ENCODE results near the gene GCA. TPM values are rescaled to one million over a fixed set of nuclear protein-coding genes. Genes with fewer than 3 reads are reported as not detected.
A peak's percentile ranks its signal among the peaks of the same experiment; 100 is the strongest.

Gene GCA
- total and polyA plus RNA-seq, 2 of the 13 experiments (the other 11 are each of a cell fraction or from before 2014, with no cell fraction given) = 42.0 to 48.3 TPM

DNA sequence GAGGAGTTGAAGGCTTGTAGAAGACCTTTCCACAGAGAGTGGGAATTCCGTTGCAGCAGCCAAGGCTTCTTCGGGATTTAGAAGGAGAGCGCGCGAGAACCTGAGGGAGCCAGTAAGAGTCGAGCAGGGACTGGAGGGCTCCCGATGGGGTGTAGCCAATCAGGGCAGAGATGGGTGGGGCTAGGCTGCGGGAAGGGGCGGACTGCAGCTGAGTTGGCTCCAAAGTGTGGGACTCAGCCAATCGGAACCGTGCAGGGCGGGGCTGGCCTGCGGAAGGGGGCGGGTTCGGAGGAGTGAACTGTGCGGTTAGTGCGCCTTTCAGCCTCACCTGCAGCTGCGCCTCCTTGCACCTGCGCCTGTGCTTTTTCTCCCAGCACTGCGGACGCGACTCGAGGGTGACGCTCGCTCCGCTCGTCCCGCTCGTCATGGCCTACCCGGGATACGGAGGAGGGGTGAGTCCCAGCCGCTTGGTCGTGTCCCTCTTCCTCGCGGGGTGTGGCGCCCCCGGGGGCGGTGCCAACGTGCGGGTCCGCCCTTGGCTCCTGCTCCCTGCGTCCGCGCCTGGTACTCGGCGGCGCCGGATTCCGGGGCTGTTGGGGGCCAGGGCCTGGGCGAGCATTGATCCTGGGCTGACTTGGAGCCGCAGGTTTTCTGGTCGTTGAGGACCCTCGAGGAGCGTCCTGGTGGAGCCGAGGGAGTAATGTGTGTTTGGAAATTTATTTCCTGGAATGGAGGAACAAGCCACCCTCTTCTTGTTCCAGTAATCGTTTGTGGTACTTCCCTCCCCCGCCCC is at the start of gene GCA (continued):
- TF ChIP-seq ZFP36L1 (CRISPR knock-in tag; IDR thresholded peaks at IDR 0.05) (no peak), ZNF24 (IDR thresholded peaks at IDR 0.05) (no peak), MED1 (CRISPR knock-in tag; IDR thresholded peaks at IDR 0.05) (peak; percentile 44), MXI1 (IDR thresholded peaks at IDR 0.05; ENCODE audit: borderline replicate concordance, low read depth, low read length) (no peak; the same call in 2 of the 3 replicates), SIX1 (CRISPR knock-in tag; IDR thresholded peaks at IDR 0.05; ENCODE audit: borderline replicate concordance) (no peak; the same call in 1 of the 2 replicates), ZKSCAN8 (CRISPR knock-in tag; IDR thresholded peaks at IDR 0.05; ENCODE audit: borderline replicate concordance) (no peak), MYC (CRISPR knock-in tag; IDR thresholded peaks at IDR 0.05; ENCODE audit: borderline replicate concordance) (peak; percentile 85), ZNF720 (CRISPR knock-in tag; IDR thresholded peaks at IDR 0.05) (no peak), ZFP62 (CRISPR knock-in tag; IDR thresholded peaks at IDR 0.05) (no peak), ZNF644 (CRISPR knock-in tag; IDR thresholded peaks at IDR 0.05; ENCODE audit: low read depth) (peak; percentile 60; the same call in 1 of the 2 replicates), GATA4 (IDR thresholded peaks at IDR 0.05; ENCODE audit: borderline replicate concordance, low read depth) (no peak; the same call in 1 of the 2 replicates), FOXK2 (IDR thresholded peaks at IDR 0.05) (no peak), SOX13 (IDR thresholded peaks at IDR 0.05) (no peak), SOX13 (CRISPR knock-in tag; conservative IDR thresholded peaks at IDR 0.05 in 1 of 2, IDR thresholded peaks at IDR 0.05 in 1 of 2) (peak in 1 of 2 experiments; percentile 39; a peak in 1 of 4 replicates), ZZZ3 (CRISPR knock-in tag; IDR thresholded peaks at IDR 0.05; ENCODE audit: borderline replicate concordance) (no peak), PHF21A (CRISPR knock-in tag; IDR thresholded peaks at IDR 0.05) (peak; percentile 89)
- TF ChIP-seq, protein P1, sequence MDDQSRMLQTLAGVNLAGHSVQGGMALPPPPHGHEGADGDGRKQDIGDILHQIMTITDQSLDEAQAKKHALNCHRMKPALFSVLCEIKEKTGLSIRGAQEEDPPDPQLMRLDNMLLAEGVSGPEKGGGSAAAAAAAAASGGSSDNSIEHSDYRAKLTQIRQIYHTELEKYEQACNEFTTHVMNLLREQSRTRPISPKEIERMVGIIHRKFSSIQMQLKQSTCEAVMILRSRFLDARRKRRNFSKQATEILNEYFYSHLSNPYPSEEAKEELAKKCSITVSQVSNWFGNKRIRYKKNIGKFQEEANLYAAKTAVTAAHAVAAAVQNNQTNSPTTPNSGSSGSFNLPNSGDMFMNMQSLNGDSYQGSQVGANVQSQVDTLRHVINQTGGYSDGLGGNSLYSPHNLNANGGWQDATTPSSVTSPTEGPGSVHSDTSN (CRISPR knock-in tag; IDR thresholded peaks at IDR 0.05; ENCODE audit: borderline replicate concordance) = no peak
- TF ChIP-seq, protein P2, sequence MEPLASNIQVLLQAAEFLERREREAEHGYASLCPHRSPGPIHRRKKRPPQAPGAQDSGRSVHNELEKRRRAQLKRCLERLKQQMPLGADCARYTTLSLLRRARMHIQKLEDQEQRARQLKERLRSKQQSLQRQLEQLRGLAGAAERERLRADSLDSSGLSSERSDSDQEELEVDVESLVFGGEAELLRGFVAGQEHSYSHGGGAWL (CRISPR knock-in tag; IDR thresholded peaks at IDR 0.05) = peak; percentile 90
- TF ChIP-seq, protein P3, sequence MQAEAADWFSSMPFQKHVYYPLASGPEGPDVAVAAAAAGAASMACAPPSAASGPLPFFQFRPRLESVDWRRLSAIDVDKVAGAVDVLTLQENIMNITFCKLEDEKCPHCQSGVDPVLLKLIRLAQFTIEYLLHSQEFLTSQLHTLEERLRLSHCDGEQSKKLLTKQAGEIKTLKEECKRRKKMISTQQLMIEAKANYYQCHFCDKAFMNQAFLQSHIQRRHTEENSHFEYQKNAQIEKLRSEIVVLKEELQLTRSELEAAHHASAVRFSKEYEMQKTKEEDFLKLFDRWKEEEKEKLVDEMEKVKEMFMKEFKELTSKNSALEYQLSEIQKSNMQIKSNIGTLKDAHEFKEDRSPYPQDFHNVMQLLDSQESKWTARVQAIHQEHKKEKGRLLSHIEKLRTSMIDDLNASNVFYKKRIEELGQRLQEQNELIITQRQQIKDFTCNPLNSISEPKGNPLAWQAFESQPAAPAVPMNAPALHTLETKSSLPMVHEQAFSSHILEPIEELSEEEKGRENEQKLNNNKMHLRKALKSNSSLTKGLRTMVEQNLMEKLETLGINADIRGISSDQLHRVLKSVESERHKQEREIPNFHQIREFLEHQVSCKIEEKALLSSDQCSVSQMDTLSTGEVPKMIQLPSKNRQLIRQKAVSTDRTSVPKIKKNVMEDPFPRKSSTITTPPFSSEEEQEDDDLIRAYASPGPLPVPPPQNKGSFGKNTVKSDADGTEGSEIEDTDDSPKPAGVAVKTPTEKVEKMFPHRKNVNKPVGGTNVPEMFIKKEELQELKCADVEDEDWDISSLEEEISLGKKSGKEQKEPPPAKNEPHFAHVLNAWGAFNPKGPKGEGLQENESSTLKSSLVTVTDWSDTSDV (CRISPR knock-in tag; IDR thresholded peaks at IDR 0.05) = no peak; the same call in 1 of the 2 replicates
- TF ChIP-seq, protein P4, sequence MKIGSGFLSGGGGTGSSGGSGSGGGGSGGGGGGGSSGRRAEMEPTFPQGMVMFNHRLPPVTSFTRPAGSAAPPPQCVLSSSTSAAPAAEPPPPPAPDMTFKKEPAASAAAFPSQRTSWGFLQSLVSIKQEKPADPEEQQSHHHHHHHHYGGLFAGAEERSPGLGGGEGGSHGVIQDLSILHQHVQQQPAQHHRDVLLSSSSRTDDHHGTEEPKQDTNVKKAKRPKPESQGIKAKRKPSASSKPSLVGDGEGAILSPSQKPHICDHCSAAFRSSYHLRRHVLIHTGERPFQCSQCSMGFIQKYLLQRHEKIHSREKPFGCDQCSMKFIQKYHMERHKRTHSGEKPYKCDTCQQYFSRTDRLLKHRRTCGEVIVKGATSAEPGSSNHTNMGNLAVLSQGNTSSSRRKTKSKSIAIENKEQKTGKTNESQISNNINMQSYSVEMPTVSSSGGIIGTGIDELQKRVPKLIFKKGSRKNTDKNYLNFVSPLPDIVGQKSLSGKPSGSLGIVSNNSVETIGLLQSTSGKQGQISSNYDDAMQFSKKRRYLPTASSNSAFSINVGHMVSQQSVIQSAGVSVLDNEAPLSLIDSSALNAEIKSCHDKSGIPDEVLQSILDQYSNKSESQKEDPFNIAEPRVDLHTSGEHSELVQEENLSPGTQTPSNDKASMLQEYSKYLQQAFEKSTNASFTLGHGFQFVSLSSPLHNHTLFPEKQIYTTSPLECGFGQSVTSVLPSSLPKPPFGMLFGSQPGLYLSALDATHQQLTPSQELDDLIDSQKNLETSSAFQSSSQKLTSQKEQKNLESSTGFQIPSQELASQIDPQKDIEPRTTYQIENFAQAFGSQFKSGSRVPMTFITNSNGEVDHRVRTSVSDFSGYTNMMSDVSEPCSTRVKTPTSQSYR (CRISPR knock-in tag; IDR thresholded peaks at IDR 0.05; ENCODE audit: borderline replicate concordance) = peak; percentile 61; the same call in 1 of the 2 replicates
- TF ChIP-seq, protein P5, sequence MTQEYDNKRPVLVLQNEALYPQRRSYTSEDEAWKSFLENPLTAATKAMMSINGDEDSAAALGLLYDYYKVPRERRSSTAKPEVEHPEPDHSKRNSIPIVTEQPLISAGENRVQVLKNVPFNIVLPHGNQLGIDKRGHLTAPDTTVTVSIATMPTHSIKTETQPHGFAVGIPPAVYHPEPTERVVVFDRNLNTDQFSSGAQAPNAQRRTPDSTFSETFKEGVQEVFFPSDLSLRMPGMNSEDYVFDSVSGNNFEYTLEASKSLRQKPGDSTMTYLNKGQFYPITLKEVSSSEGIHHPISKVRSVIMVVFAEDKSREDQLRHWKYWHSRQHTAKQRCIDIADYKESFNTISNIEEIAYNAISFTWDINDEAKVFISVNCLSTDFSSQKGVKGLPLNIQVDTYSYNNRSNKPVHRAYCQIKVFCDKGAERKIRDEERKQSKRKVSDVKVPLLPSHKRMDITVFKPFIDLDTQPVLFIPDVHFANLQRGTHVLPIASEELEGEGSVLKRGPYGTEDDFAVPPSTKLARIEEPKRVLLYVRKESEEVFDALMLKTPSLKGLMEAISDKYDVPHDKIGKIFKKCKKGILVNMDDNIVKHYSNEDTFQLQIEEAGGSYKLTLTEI (CRISPR knock-in tag; conservative IDR thresholded peaks at IDR 0.05) = no peak
